Peyer's patch (tissue), 4 donors: Measurements from ENCODE around the gene TBL2. TPM values are rescaled to one million over a fixed set of nuclear protein-coding genes. Genes with fewer than 3 reads are reported as not detected.
A peak's percentile ranks its signal among the peaks of the same experiment; 100 is the strongest.
"Not testable (repeated sequence)": the region's sequence is repeated elsewhere in the genome, so short reads cannot be mapped to it uniquely, and the experiment has no call there.

Source experiments
- DNase-seq, 3 donors: peaks; one replicate each; pipeline ENCODE4 v3.0.0-alpha.2; 2017 to 2019
- H3K27ac ChIP-seq, 4 donors: fragments of 200-600 bp; sonication (generic); one replicate each; pipeline ENCODE4 v1.5.1; 2016 to 2019
- H3K27me3 ChIP-seq, 2 donors: fragments of 200-600 bp; sonication (generic); one replicate each; pipeline ENCODE4 v1.5.1; 2019
- H3K36me3 ChIP-seq, 3 donors: fragments of 200-600 bp; sonication (generic); one replicate each; pipeline ENCODE4 v1.5.1; 2016 to 2019
- H3K4me1 ChIP-seq, 4 donors: fragments of 200-600 bp; sonication (generic); one replicate each; pipeline ENCODE4 v1.5.1; 2016 to 2019
- H3K4me3 ChIP-seq, 4 donors: fragments of 200-600 bp; sonication (generic); 1 replicate in 3 of 4; 2 replicates in 1 of 4; pipeline ENCODE4 v1.5.1; 2016 to 2019; ENCODE audit warnings: mild to moderate bottlenecking in 1 of 4
- H3K9me3 ChIP-seq, 4 donors: fragments of 200-600 bp; sonication (generic); one replicate each; pipeline ENCODE4 v1.5.1; 2016 to 2019; ENCODE audit warnings: mild to moderate bottlenecking in 1 of 4
- CTCF ChIP-seq, 6 experiments: fragments of 450-650 bp in 4 of 6; fragments of 200-600 bp in 2 of 6; sonication (generic) in 1 of 6; IDR thresholded peaks; one replicate each; pipeline ENCODE4 v1.5.1; 2017 to 2019; ENCODE audit warnings: antibody characterized with exemption in 6 of 6, mild to moderate bottlenecking in 3 of 6, moderate library complexity in 1 of 6
- POLR2A ChIP-seq, 2 donors: fragments of 450-650 bp; IDR thresholded peaks; one replicate each; pipeline ENCODE4 v1.5.1; 2017; ENCODE audit warnings: antibody characterized with exemption in 2 of 2, mild to moderate bottlenecking in 2 of 2, moderate library complexity in 2 of 2
- total RNA-seq, 4 donors: library from RNA; depleted of rRNA; stranded (reverse); fragments of >200 nt; gene quantifications; one replicate each; pipeline ENCODE4 v1.1.0, GENCODE V29; 2016

The TBL2 gene
- total RNA-seq, 4 donors from 2014 or later = 35.6 to 61.9 (median 46.1) TPM

GRCh38 chr7:73622909-73623797 lies 44.8 kb upstream of the TBL2 start:
- no peaks in the 10 kb centered on the region for H3K9me3 ChIP-seq
- H3K36me3 ChIP-seq = no peaks in the 10 kb centered on the region
- H3K27me3 ChIP-seq = no peaks in the 10 kb centered on the region
- TF ChIP-seq CTCF (IDR thresholded peaks at IDR 0.05) = no peak
- peak; percentile 15 to 57 for TF ChIP-seq POLR2A (IDR thresholded peaks at IDR 0.05)
- peak in 2 of 3 donors; percentile 72 to 85 for DNase-seq
- H3K4me3 ChIP-seq = peak overlapping the region; percentile 6 to 88 (median 67)
- peak overlapping the region in 3 of 4 donors; percentile 72 to 86 (median 81) for H3K27ac ChIP-seq
- peaks cover 0 to 16% (median 6%) of the 10 kb centered on the region in 4 donors for H3K4me1 ChIP-seq

DNA sequence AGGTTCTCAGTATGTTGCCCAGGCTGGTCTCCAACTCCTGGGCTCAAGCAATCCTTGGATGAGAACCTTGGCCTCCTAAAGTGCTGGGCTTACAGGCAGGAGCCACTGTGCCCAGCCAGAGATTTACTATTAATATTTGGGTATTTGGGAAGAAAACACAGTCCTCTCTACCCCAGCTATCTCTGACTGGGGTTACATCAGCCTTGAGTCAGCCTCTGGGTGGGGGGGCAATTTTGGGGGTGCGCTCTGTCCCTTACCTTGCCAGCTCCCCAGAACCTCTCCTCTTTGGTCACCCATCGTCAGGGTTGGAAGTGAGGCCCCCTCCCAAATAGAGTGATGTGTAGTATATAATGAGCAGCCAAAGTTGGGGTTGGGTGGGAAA lies 44.1 kb upstream of the TBL2 start:
- Histone ChIP-seq H3K27ac (peak overlapping the region in 3 of 4 donors; percentile 72 to 86 (median 81)), H3K36me3 (no peaks in the 10 kb centered on the region), H3K9me3 (no peaks in the 10 kb centered on the region), H3K27me3 (no peaks in the 10 kb centered on the region), H3K4me1 (peaks cover 0 to 16% (median 6%) of the 10 kb centered on the region in 4 donors), H3K4me3 (peak overlapping the region in 3 of 4 donors; percentile 50 to 88 (median 84))
- DNase-seq = no peak
- no peak for TF ChIP-seq POLR2A (IDR thresholded peaks at IDR 0.05)
- TF ChIP-seq CTCF (IDR thresholded peaks at IDR 0.05) = no peak

DNA sequence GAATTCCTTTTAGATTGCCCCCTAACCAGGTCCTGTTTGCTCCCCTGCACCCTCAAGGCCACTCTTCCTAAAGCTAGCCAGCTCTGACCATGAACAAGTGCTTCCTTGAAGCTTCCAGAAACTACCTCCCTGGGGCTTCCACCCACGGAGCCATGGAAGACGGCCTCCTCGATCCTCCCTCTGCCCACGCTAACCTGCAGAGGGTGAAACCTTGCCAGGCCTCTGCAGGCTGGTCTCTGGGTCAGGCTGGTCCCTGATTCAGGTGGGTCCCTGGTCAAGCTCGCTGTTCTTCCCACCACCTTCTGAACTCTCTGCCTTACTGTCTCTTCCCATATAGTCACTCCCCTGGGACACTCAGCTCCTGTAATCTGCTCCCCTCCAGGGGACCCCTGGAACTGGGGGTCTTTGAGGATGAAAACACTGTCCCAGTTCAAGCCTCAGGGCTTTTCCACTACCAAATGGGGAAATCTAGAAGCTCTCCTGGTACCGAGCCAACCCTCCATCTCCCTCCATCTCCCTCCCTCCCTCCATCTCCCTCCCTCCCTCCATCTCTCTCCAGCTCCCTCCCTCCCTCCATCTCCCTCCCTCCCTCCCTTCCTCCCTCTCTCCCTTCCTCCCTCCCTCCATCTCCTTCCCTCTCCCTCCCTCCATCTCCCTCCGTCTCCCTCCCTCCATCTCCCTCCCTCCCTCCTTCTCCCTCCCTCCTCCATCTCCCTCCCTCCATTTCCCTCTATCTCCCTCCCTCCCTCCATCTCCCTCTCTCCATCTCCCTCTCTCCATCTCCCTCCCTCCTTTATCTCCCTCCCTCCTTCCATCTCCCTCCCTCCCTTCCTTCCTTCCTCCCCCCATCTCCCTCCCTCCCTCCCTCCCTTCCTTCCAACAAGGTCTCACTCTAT lies 43.0 kb upstream of the TBL2 start:
- Histone ChIP-seq H3K4me3 (no peak overlapping the region), H3K9me3 (no peaks in the 10 kb centered on the region), H3K27me3 (no peaks in the 10 kb centered on the region), H3K36me3 (no peaks in the 10 kb centered on the region), H3K4me1 (peaks cover 0 to 16% (median 6%) of the 10 kb centered on the region in 4 donors), H3K27ac (no peak overlapping the region)
- no peak for TF ChIP-seq CTCF (IDR thresholded peaks at IDR 0.05)
- no peak for TF ChIP-seq POLR2A (IDR thresholded peaks at IDR 0.05)
- DNase-seq = no peak

DNA sequence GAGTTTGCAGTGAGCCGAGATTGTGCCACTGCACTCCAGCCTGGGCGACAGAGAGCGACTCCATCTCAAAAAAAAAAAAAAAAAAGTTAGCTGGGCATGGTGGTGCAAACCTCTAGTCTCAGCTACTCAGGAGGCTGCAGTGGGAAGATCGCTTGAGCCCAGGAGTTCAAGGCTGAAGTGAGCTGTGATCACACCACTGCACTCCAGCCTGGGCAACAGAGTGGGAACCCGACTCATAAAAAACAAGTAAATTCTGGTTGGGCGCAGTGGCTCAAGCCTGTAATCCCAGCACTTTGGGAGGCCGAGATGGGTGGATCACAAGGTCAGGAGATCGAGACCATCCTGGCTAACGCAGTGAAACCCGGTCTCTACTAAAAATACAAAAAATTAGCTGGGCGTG lies 41.0 kb upstream of the TBL2 start:
- not testable (repeated sequence) for H3K9me3 ChIP-seq, H3K27ac ChIP-seq, H3K4me3 ChIP-seq, H3K36me3 ChIP-seq, DNase-seq, H3K27me3 ChIP-seq
- H3K4me1 ChIP-seq = peaks cover 0 to 16% (median 8%) of the 10 kb centered on the region in 4 donors

GRCh38 chr7:73618538-73618937 lies 40.2 kb upstream of the TBL2 start:
- Histone ChIP-seq H3K27ac (no peak overlapping the region), H3K4me1 (peaks cover 0 to 7% (median 7%) of the 10 kb centered on the region in 4 donors), H3K4me3 (no peak overlapping the region), H3K36me3 (no peaks in the 10 kb centered on the region), H3K27me3 (no peaks in the 10 kb centered on the region), H3K9me3 (no peaks in the 10 kb centered on the region)
- TF ChIP-seq POLR2A (IDR thresholded peaks at IDR 0.05) = no peak
- TF ChIP-seq CTCF (IDR thresholded peaks at IDR 0.05) = no peak
- DNase-seq = no peak

- DNase-seq, H3K4me3 ChIP-seq, H3K27me3 ChIP-seq, H3K9me3 ChIP-seq, H3K27ac ChIP-seq, H3K4me1 ChIP-seq, H3K36me3 ChIP-seq: not testable (repeated sequence)
Measured at GRCh38 chr7:73617520-73617919, 39.1 kb upstream of the TBL2 start.
